Measurements from ENCODE around the gene ATP6V1F.

The ATP6V1F gene

DNA sequence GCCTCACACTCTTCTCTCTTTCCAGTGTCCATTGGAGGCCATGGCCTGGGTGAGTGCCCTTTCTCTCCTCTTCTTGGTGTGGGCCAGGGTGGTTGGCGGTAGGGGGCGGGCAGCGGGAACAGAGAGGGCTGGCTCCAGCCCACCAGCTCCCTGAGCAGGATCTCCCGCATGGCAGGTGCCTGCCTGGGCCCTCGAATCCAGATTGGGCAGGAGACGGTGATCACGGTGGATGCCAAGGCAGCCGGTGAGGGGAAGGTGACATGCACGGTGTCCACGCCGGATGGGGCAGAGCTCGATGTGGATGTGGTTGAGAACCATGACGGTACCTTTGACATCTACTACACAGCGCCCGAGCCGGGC lies 13.5 kb upstream of the ATP6V1F start:
- Histone ChIP-seq H3K4me2 (ENCODE audit: low read length) (no peak overlapping the region), H3K9ac (ENCODE audit: low read length) (no peak overlapping the region)

DNA sequence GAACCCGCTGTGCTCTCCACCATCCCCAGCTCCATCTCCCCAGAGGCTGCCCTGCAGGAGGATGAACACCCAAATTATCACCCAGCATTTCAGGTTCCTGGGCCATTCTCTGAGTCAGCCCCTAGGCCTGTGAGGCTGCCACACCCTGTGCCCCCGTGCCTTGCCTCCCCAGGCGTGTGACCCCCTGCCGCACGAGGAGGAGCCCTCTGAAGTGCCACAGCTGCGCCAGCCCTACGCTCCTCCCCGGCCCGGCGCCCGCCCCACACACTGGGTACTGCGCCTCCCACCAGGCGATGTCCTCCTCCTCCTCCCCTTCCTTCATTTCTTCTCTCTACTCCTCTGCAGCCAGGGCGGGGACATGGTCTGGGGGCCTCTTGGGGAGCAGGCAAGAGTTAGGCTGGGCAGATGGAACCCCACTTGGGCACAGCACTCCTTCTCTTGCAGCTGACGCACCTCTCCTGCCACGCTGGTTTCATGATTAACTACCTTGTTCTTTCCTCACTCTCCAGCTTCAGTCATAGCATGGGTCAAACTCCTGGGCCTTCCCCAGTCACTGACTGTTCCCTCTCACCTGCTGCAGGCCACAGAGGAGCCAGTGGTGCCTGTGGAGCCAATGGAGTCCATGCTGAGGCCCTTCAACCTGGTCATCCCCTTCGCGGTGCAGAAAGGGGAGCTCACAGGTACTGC lies 12.7 kb upstream of the ATP6V1F start:
- Histone ChIP-seq H3K4me3 (ENCODE audit: low read length) (no peak overlapping the region), H3K27ac (ENCODE audit: low read length) (no peak overlapping the region), H3K36me3 (replicated peaks; ENCODE audit: low read depth, low read length) (no peaks in the 10 kb centered on the region), H3K4me1 (ENCODE audit: low read length) (no peaks in the 10 kb centered on the region; the same call in 1 of the 2 replicates), H2AFZ (ENCODE audit: low read depth, low read length) (no peak overlapping the region), H3K4me2 (ENCODE audit: low read length) (no peak overlapping the region), H3K79me2 (ENCODE audit: low read length) (no peaks in the 10 kb centered on the region), H3K9me3 (ENCODE audit: insufficient read depth, low read length) (no peaks in the 10 kb centered on the region), H3K27me3 (ENCODE audit: low read depth, low read length) (no peaks in the 10 kb centered on the region), H4K20me1 (ENCODE audit: insufficient read depth, low read length) (no peaks in the 10 kb centered on the region), H3K9ac (ENCODE audit: low read length) (no peak overlapping the region)
- TF ChIP-seq, protein P1, sequence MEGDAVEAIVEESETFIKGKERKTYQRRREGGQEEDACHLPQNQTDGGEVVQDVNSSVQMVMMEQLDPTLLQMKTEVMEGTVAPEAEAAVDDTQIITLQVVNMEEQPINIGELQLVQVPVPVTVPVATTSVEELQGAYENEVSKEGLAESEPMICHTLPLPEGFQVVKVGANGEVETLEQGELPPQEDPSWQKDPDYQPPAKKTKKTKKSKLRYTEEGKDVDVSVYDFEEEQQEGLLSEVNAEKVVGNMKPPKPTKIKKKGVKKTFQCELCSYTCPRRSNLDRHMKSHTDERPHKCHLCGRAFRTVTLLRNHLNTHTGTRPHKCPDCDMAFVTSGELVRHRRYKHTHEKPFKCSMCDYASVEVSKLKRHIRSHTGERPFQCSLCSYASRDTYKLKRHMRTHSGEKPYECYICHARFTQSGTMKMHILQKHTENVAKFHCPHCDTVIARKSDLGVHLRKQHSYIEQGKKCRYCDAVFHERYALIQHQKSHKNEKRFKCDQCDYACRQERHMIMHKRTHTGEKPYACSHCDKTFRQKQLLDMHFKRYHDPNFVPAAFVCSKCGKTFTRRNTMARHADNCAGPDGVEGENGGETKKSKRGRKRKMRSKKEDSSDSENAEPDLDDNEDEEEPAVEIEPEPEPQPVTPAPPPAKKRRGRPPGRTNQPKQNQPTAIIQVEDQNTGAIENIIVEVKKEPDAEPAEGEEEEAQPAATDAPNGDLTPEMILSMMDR (IDR thresholded peaks at IDR 0.05; ENCODE audit: low read depth, low read length): no peak
- no peak for TF ChIP-seq EZH2phosphoT487 (IDR thresholded peaks at IDR 0.05; ENCODE audit: low read depth)

More for the DNA sequence above, 13.5 kb upstream of the ATP6V1F start:
- Histone ChIP-seq H3K27me3 (ENCODE audit: low read depth, low read length) (no peaks in the 10 kb centered on the region), H2AFZ (ENCODE audit: low read depth, low read length) (no peak overlapping the region), H3K4me1 (ENCODE audit: low read length) (no peaks in the 10 kb centered on the region; the same call in 1 of the 2 replicates), H3K36me3 (replicated peaks; ENCODE audit: low read depth, low read length) (no peaks in the 10 kb centered on the region), H3K4me3 (ENCODE audit: low read length) (no peak overlapping the region), H3K79me2 (ENCODE audit: low read length) (no peaks in the 10 kb centered on the region), H3K9me3 (ENCODE audit: insufficient read depth, low read length) (no peaks in the 10 kb centered on the region), H4K20me1 (ENCODE audit: insufficient read depth, low read length) (no peaks in the 10 kb centered on the region), H3K27ac (ENCODE audit: low read length) (no peak overlapping the region)
- TF ChIP-seq, protein P1 (IDR thresholded peaks at IDR 0.05; ENCODE audit: low read depth, low read length): no peak
- no peak for TF ChIP-seq EZH2phosphoT487 (IDR thresholded peaks at IDR 0.05; ENCODE audit: low read depth)

DNA sequence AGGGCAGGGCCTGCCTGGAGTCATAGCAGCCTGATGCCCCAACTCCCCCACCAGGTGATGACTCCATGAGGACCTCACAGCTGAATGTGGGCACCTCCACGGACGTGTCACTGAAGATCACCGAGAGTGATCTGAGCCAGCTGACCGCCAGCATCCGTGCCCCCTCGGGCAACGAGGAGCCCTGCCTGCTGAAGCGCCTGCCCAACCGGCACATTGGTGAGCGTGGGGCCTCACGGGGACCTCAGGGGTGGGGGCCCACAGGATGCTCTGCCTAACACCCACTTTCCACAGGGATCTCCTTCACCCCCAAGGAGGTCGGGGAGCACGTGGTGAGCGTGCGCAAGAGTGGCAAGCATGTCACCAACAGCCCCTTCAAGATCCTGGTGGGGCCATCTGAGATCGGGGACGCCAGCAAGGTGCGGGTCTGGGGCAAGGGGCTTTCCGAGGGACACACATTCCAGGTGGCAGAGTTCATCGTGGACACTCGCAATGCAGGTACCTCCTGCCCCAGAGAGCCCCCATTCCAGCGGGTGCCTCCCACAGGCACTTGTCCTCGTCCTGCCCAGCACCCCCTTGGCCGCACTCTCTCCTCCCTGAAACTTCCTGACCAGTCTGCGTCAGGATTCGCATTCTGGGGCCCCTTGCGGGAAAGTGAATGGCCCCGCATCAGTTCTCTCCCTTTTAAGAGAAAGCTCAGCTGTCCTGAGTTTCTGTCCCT lies 10.0 kb upstream of the ATP6V1F start:
- Histone ChIP-seq H3K4me2 (ENCODE audit: low read length) (no peak overlapping the region), H3K9me3 (ENCODE audit: insufficient read depth, low read length) (no peaks in the 10 kb centered on the region), H3K36me3 (replicated peaks; ENCODE audit: low read depth, low read length) (no peaks in the 10 kb centered on the region), H3K4me3 (ENCODE audit: low read length) (no peak overlapping the region), H3K27ac (ENCODE audit: low read length) (no peak overlapping the region), H3K4me1 (ENCODE audit: low read length) (no peaks in the 10 kb centered on the region; the same call in 1 of the 2 replicates), H3K9ac (ENCODE audit: low read length) (no peak overlapping the region), H2AFZ (ENCODE audit: low read depth, low read length) (no peak overlapping the region), H3K27me3 (ENCODE audit: low read depth, low read length) (no peaks in the 10 kb centered on the region), H4K20me1 (ENCODE audit: insufficient read depth, low read length) (no peaks in the 10 kb centered on the region), H3K79me2 (ENCODE audit: low read length) (no peaks in the 10 kb centered on the region)
- no peak for TF ChIP-seq EZH2phosphoT487 (IDR thresholded peaks at IDR 0.05; ENCODE audit: low read depth)
- TF ChIP-seq, protein P1 (IDR thresholded peaks at IDR 0.05; ENCODE audit: low read depth, low read length): no peak

DNA sequence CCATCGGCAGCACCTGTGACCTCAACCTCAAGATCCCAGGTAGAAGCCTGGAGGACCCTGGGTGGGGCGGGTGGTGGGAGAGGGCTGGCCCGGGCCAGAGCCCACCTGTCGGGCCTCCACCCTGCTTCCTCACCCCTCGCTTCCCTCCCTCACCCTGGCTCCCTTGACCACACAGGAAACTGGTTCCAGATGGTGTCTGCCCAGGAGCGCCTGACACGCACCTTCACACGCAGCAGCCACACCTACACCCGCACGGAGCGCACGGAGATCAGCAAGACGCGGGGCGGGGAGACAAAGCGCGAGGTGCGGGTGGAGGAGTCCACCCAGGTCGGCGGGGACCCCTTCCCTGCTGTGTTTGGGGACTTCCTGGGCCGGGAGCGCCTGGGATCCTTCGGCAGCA lies 8.9 kb upstream of the ATP6V1F start:
- H3K4me1 ChIP-seq (ENCODE audit: low read length): no peaks in the 10 kb centered on the region; the same call in 1 of the 2 replicates
- H3K27me3 ChIP-seq (ENCODE audit: low read depth, low read length): no peaks in the 10 kb centered on the region
- H3K4me3 ChIP-seq (ENCODE audit: low read length): no peak overlapping the region
- no peak overlapping the region for H3K9ac ChIP-seq (ENCODE audit: low read length)
- H3K79me2 ChIP-seq (ENCODE audit: low read length): no peaks in the 10 kb centered on the region
- TF ChIP-seq, protein P1 (IDR thresholded peaks at IDR 0.05; ENCODE audit: low read depth, low read length): no peak
- no peak for TF ChIP-seq EZH2phosphoT487 (IDR thresholded peaks at IDR 0.05; ENCODE audit: low read depth)
- H3K36me3 ChIP-seq (replicated peaks; ENCODE audit: low read depth, low read length): no peaks in the 10 kb centered on the region
- H3K9me3 ChIP-seq (ENCODE audit: insufficient read depth, low read length): no peaks in the 10 kb centered on the region
- no peak overlapping the region for H2AFZ ChIP-seq (ENCODE audit: low read depth, low read length)
- H3K4me2 ChIP-seq (ENCODE audit: low read length): no peak overlapping the region
- no peak overlapping the region for H3K27ac ChIP-seq (ENCODE audit: low read length)
- no peaks in the 10 kb centered on the region for H4K20me1 ChIP-seq (ENCODE audit: insufficient read depth, low read length)
